Measurements from ENCODE around the gene KLHL22. TPM values are rescaled to one million over a fixed set of nuclear protein-coding genes. Genes with fewer than 3 reads are reported as not detected.

The KLHL22 gene
- total RNA-seq, 1 donor from 2014 or later: 44.7 TPM

GRCh38 chr22:20423008-20423905 lies 72.3 kb downstream of the KLHL22 start:
- no peak overlapping the region for H3K27ac Mint-ChIP-seq (ENCODE audit: unreplicated experiment)
- no peaks in the 10 kb centered on the region for H3K27me3 Mint-ChIP-seq (ENCODE audit: unreplicated experiment)
- peaks cover 11% of the 10 kb centered on the region for H3K4me1 Mint-ChIP-seq (ENCODE audit: unreplicated experiment)
- no peak for TF ChIP-seq CTCF (IDR thresholded peaks at IDR 0.05)
- H3K9me3 Mint-ChIP-seq (ENCODE audit: unreplicated experiment): no peaks in the 10 kb centered on the region
- H3K4me3 Mint-ChIP-seq (ENCODE audit: unreplicated experiment): no peak overlapping the region
- DNase-seq (ENCODE audit: extremely low spot score, unreplicated experiment): no peak
- H3K36me3 Mint-ChIP-seq (ENCODE audit: unreplicated experiment): peaks cover 19% of the 10 kb centered on the region

- Mint-ChIP-seq H3K27ac (ENCODE audit: unreplicated experiment) (no peak overlapping the region), H3K27me3 (ENCODE audit: unreplicated experiment) (no peaks in the 10 kb centered on the region), H3K4me1 (ENCODE audit: unreplicated experiment) (peaks cover 12% of the 10 kb centered on the region), H3K9me3 (ENCODE audit: unreplicated experiment) (no peaks in the 10 kb centered on the region), H3K4me3 (ENCODE audit: unreplicated experiment) (no peak overlapping the region), H3K36me3 (ENCODE audit: unreplicated experiment) (peaks cover 15% of the 10 kb centered on the region)
- DNase-seq (ENCODE audit: extremely low spot score, unreplicated experiment): no peak
- TF ChIP-seq CTCF (IDR thresholded peaks at IDR 0.05): no peak
Measured at GRCh38 chr22:20422271-20423007, 73.2 kb downstream of the KLHL22 start.

- Mint-ChIP-seq H3K9me3 (ENCODE audit: unreplicated experiment) (no peaks in the 10 kb centered on the region), H3K36me3 (ENCODE audit: unreplicated experiment) (peaks cover 9% of the 10 kb centered on the region), H3K27me3 (ENCODE audit: unreplicated experiment) (no peaks in the 10 kb centered on the region), H3K4me3 (ENCODE audit: unreplicated experiment) (no peak overlapping the region), H3K4me1 (ENCODE audit: unreplicated experiment) (peaks cover 7% of the 10 kb centered on the region), H3K27ac (ENCODE audit: unreplicated experiment) (no peak overlapping the region)
- TF ChIP-seq CTCF (IDR thresholded peaks at IDR 0.05): no peak
- DNase-seq (ENCODE audit: extremely low spot score, unreplicated experiment): no peak
Measured at GRCh38 chr22:20421507-20421874, 74.1 kb downstream of the KLHL22 start.

- no peaks in the 10 kb centered on the region for H3K9me3 Mint-ChIP-seq (ENCODE audit: unreplicated experiment)
- H3K27me3 Mint-ChIP-seq (ENCODE audit: unreplicated experiment): peaks cover 2% of the 10 kb centered on the region
- peaks cover 7% of the 10 kb centered on the region for H3K36me3 Mint-ChIP-seq (ENCODE audit: unreplicated experiment)
- DNase-seq (ENCODE audit: extremely low spot score, unreplicated experiment): no peak
- H3K4me3 Mint-ChIP-seq (ENCODE audit: unreplicated experiment): no peak overlapping the region
- H3K4me1 Mint-ChIP-seq (ENCODE audit: unreplicated experiment): peaks cover 7% of the 10 kb centered on the region
- H3K27ac Mint-ChIP-seq (ENCODE audit: unreplicated experiment): no peak overlapping the region
- TF ChIP-seq CTCF (IDR thresholded peaks at IDR 0.05): no peak
Measured at GRCh38 chr22:20420157-20420842, 75.3 kb downstream of the KLHL22 start.

GRCh38 chr22:20419664-20419951 lies 76.0 kb downstream of the KLHL22 start:
- peaks cover 7% of the 10 kb centered on the region for H3K4me1 Mint-ChIP-seq (ENCODE audit: unreplicated experiment)
- H3K9me3 Mint-ChIP-seq (ENCODE audit: unreplicated experiment): no peaks in the 10 kb centered on the region
- peaks cover 2% of the 10 kb centered on the region for H3K27me3 Mint-ChIP-seq (ENCODE audit: unreplicated experiment)
- H3K4me3 Mint-ChIP-seq (ENCODE audit: unreplicated experiment): no peak overlapping the region
- no peak for TF ChIP-seq CTCF (IDR thresholded peaks at IDR 0.05)
- no peak for DNase-seq (ENCODE audit: extremely low spot score, unreplicated experiment)
- no peak overlapping the region for H3K27ac Mint-ChIP-seq (ENCODE audit: unreplicated experiment)
- H3K36me3 Mint-ChIP-seq (ENCODE audit: unreplicated experiment): peaks cover 3% of the 10 kb centered on the region

Measured in osteocyte (in vitro differentiated cells).